T-helper 2 cell treated with Interferon-gamma antibody and Interleukin-4, amounts not matched to agents 5 μg/mL and 100 μg/mL, for 36 hours (primary cell): Measurements from ENCODE around the gene RNASET2.
"Not testable (repeated sequence)": the region's sequence is repeated elsewhere in the genome, so short reads cannot be mapped to it uniquely, and the experiment has no call there.

Experiments used
- DNase-seq: peaks from one replicate; pipeline ENCODE4 v3.0.0; 2021; ENCODE audit warnings: low spot score
- H3K27ac Mint-ChIP-seq: one replicate; pipeline ENCODE4 v1.8.0; 2021; ENCODE audit warnings: mild to moderate bottlenecking, mixed read lengths
- H3K27me3 Mint-ChIP-seq: one replicate; pipeline ENCODE4 v1.8.0; 2021; ENCODE audit warnings: low read depth, mixed read lengths
- H3K36me3 Mint-ChIP-seq: one replicate; pipeline ENCODE4 v1.8.0; 2021; ENCODE audit warnings: low read depth, mixed read lengths
- H3K4me1 Mint-ChIP-seq: one replicate; pipeline ENCODE4 v1.8.0; 2021; ENCODE audit warnings: low read depth, mixed read lengths
- H3K4me3 Mint-ChIP-seq: one replicate; pipeline ENCODE4 v1.8.0; 2022; ENCODE audit warnings: mild to moderate bottlenecking, moderate library complexity, mixed read lengths
- H3K9me3 Mint-ChIP-seq: one replicate; pipeline ENCODE4 v1.8.0; 2021; ENCODE audit warnings: mixed read lengths

RNASET2 gene

GRCh38 chr6:166903500-166903899 lies 52.9 kb downstream of the RNASET2 start:
- no peaks in the 10 kb centered on the region for H3K27me3 Mint-ChIP-seq
- H3K4me3 Mint-ChIP-seq: no peak overlapping the region
- no peaks in the 10 kb centered on the region for H3K9me3 Mint-ChIP-seq
- H3K36me3 Mint-ChIP-seq: no peaks in the 10 kb centered on the region
- no peak for DNase-seq
- H3K27ac Mint-ChIP-seq: no peak overlapping the region
- peaks cover 22% of the 10 kb centered on the region for H3K4me1 Mint-ChIP-seq

DNA sequence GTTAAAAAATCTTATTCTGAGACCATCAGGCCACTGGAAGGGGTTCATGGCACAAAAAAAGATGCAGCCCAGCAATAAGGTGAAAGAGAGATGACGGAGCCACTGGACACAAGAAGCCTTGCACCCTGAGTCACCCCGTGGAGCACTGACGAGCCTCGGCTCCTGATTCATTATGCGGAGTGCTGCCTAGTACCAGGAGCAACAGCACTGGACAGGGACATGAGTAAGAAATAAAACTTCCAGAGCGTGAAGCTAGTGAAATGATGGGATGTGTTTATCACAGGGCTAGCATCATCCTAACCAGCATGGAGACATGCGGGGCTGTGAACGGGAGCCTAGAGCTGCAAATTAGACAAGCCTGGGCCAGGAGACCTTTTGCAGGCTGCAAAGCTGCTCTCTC lies 53.3 kb downstream of the RNASET2 start:
- H3K4me3 Mint-ChIP-seq: no peak overlapping the region
- DNase-seq: no peak
- H3K9me3 Mint-ChIP-seq: no peaks in the 10 kb centered on the region
- H3K36me3 Mint-ChIP-seq: no peaks in the 10 kb centered on the region
- peaks cover 19% of the 10 kb centered on the region for H3K4me1 Mint-ChIP-seq
- H3K27ac Mint-ChIP-seq: no peak overlapping the region
- H3K27me3 Mint-ChIP-seq: no peaks in the 10 kb centered on the region

GRCh38 chr6:166902211-166902755 lies 54.1 kb downstream of the RNASET2 start:
- no peak for DNase-seq

DNA sequence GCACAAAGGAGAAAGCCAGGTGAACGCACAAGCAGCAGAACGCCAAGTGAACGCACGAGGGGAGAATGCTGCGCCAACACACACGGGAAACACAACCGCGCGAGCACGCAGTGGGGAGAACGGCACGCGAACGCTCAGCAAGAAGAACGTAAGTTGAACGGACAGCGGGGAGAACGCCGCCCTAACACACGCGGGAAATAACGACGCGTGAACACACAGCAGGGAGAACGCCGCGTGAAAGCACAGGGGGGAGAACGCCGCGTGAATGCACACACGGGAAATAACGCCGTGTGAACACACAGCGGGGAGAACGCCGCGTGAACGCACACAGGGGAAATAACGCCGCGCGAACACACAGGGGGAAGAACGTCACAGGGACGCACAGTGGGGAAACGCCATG lies 54.7 kb downstream of the RNASET2 start:
- Mint-ChIP-seq H3K4me3 (no peak overlapping the region), H3K27me3 (no peaks in the 10 kb centered on the region), H3K4me1 (peaks cover 5% of the 10 kb centered on the region), H3K9me3 (no peaks in the 10 kb centered on the region), H3K27ac (no peak overlapping the region), H3K36me3 (no peaks in the 10 kb centered on the region)
- DNase-seq: no peak

More at GRCh38 chr6:166902211-166902755, 54.1 kb downstream of the RNASET2 start:
- no peaks in the 10 kb centered on the region for H3K9me3 Mint-ChIP-seq
- H3K27me3 Mint-ChIP-seq: no peaks in the 10 kb centered on the region
- no peak overlapping the region for H3K27ac Mint-ChIP-seq
- peaks cover 11% of the 10 kb centered on the region for H3K4me1 Mint-ChIP-seq
- no peaks in the 10 kb centered on the region for H3K36me3 Mint-ChIP-seq
- no peak overlapping the region for H3K4me3 Mint-ChIP-seq

GRCh38 chr6:166900956-166901607 lies 55.3 kb downstream of the RNASET2 start:
- Mint-ChIP-seq H3K4me3 (no peak overlapping the region), H3K27ac (no peak overlapping the region), H3K9me3 (no peaks in the 10 kb centered on the region)

GRCh38 chr6:166900130-166900708 lies 56.1 kb downstream of the RNASET2 start:
- Mint-ChIP-seq H3K4me1 (no peaks in the 10 kb centered on the region), H3K4me3 (no peak overlapping the region), H3K9me3 (no peaks in the 10 kb centered on the region), H3K27ac (peak overlapping the region; percentile 57), H3K27me3 (no peaks in the 10 kb centered on the region), H3K36me3 (no peaks in the 10 kb centered on the region)
- no peak for DNase-seq

More at GRCh38 chr6:166900956-166901607, 55.3 kb downstream of the RNASET2 start:
- DNase-seq: no peak
- Mint-ChIP-seq H3K4me1 (no peaks in the 10 kb centered on the region), H3K36me3 (no peaks in the 10 kb centered on the region), H3K27me3 (no peaks in the 10 kb centered on the region)

GRCh38 chr6:166898910-166899309 lies 57.4 kb downstream of the RNASET2 start:
- Mint-ChIP-seq H3K4me3 (no peak overlapping the region), H3K27me3 (no peaks in the 10 kb centered on the region), H3K9me3 (no peaks in the 10 kb centered on the region), H3K27ac (no peak overlapping the region), H3K4me1 (no peaks in the 10 kb centered on the region), H3K36me3 (no peaks in the 10 kb centered on the region)
- DNase-seq: no peak

- H3K27me3 Mint-ChIP-seq, H3K4me3 Mint-ChIP-seq, H3K36me3 Mint-ChIP-seq, H3K4me1 Mint-ChIP-seq, DNase-seq, H3K9me3 Mint-ChIP-seq, H3K27ac Mint-ChIP-seq: not testable (repeated sequence)
Observed at GRCh38 chr6:166894614-166895013, 61.7 kb downstream of the RNASET2 start.

DNA sequence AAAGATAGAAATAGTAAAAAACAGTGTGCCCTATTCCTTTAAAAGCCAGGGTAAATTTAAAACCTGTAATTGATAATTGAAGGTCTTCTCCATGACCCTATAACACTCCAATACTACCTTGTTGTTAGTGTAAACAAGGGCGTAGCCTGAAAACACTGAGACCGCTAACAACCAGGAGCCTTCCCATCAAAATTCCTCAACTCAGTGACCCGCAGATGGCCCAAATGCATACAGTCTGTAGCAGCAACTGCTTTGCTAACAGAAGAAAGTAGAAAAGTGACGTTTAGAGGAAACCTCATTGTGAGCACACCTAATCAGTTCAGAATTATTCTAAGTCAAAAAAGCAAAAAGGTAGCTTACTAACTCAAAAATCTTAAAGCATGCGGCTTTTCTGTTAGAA lies 63.9 kb downstream of the RNASET2 start:
- H3K36me3 Mint-ChIP-seq, H3K4me1 Mint-ChIP-seq, DNase-seq, H3K27me3 Mint-ChIP-seq, H3K27ac Mint-ChIP-seq, H3K4me3 Mint-ChIP-seq: not testable (repeated sequence)
- H3K9me3 Mint-ChIP-seq: peaks cover 15% of the 10 kb centered on the region

- H3K4me3 Mint-ChIP-seq, H3K27me3 Mint-ChIP-seq, DNase-seq, H3K4me1 Mint-ChIP-seq, H3K27ac Mint-ChIP-seq, H3K36me3 Mint-ChIP-seq: not testable (repeated sequence)
- H3K9me3 Mint-ChIP-seq: peaks cover 27% of the 10 kb centered on the region
Observed at GRCh38 chr6:166886773-166887172, 69.6 kb downstream of the RNASET2 start.

DNA sequence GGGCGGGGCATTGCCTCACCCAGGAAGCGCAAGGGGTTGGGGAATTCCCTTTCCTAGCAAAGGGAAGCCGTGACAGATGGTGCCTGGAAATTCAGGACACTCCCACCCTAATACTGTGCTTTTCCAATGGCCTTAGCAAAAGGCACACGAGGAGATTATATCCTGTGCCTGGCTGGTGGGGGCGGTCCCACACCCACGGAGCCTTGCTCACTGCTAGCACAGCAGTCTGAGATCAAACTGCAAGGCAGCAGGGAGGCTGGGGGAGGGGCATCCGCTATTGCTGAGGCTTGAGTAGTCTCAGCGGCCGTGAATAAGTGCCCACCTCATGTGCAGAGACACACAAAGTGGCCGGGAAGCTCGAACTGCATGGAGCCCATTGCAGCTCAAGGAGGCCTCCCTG lies 71.4 kb downstream of the RNASET2 start:
- not testable (repeated sequence) for H3K27me3 Mint-ChIP-seq, H3K4me1 Mint-ChIP-seq, DNase-seq, H3K36me3 Mint-ChIP-seq, H3K4me3 Mint-ChIP-seq, H3K27ac Mint-ChIP-seq
- peaks cover 21% of the 10 kb centered on the region for H3K9me3 Mint-ChIP-seq

GRCh38 chr6:166879594-166879993 lies 76.8 kb downstream of the RNASET2 start:
- no peak overlapping the region for H3K4me3 Mint-ChIP-seq
- peaks cover 10% of the 10 kb centered on the region for H3K27me3 Mint-ChIP-seq
- no peak for DNase-seq
- peaks cover 8% of the 10 kb centered on the region for H3K9me3 Mint-ChIP-seq
- H3K4me1 Mint-ChIP-seq: peaks cover 2% of the 10 kb centered on the region
- no peak overlapping the region for H3K27ac Mint-ChIP-seq
- no peaks in the 10 kb centered on the region for H3K36me3 Mint-ChIP-seq
